Osteocyte (in vitro differentiated cells): ENCODE data around the gene KRTAP29-1. TPM values are rescaled to one million over a fixed set of nuclear protein-coding genes. Genes with fewer than 3 reads are reported as not detected.
"Not testable (repeated sequence)": the region's sequence is repeated elsewhere in the genome, so short reads cannot be mapped to it uniquely, and the experiment has no call there.

Source experiments
- DNase-seq: peaks from one replicate; pipeline ENCODE4 v3.0.0; 2021; ENCODE audit warnings: mixed read lengths; ENCODE audit not compliant: unreplicated experiment; ENCODE audit errors: extremely low spot score
- H3K27ac Mint-ChIP-seq: one replicate; pipeline ENCODE4 v1.8.0; 2021; ENCODE audit warnings: mild to moderate bottlenecking, mixed read lengths; ENCODE audit not compliant: unreplicated experiment
- H3K27me3 Mint-ChIP-seq: one replicate; pipeline ENCODE4 v1.8.0; 2021; ENCODE audit warnings: mixed read lengths; ENCODE audit not compliant: unreplicated experiment
- H3K36me3 Mint-ChIP-seq: one replicate; pipeline ENCODE4 v1.8.0; 2021; ENCODE audit warnings: mixed read lengths; ENCODE audit not compliant: unreplicated experiment
- H3K4me1 Mint-ChIP-seq: one replicate; pipeline ENCODE4 v1.8.0; 2021; ENCODE audit warnings: mixed read lengths; ENCODE audit not compliant: unreplicated experiment
- H3K4me3 Mint-ChIP-seq: one replicate; pipeline ENCODE4 v1.8.0; 2021; ENCODE audit warnings: mild to moderate bottlenecking, moderate library complexity, mixed read lengths; ENCODE audit not compliant: unreplicated experiment
- H3K9me3 Mint-ChIP-seq: one replicate; pipeline ENCODE4 v1.8.0; 2021; ENCODE audit warnings: mixed read lengths; ENCODE audit not compliant: unreplicated experiment
- total RNA-seq: library from RNA; stranded (reverse); gene quantifications from 2 replicates; pipeline ENCODE4 v1.2.1, GENCODE V29; 2021
- TF ChIP-seq, protein P1 (sequence below): fragments of 200-600 bp; sonication (generic); IDR thresholded peaks from 2 replicates; pipeline ENCODE4 v1.5.0; 2021; ENCODE audit warnings: antibody characterized with exemption, mild to moderate bottlenecking, moderate library complexity

Gene KRTAP29-1
- total RNA-seq, 1 donor from 2014 or later, result not detected

DNA sequence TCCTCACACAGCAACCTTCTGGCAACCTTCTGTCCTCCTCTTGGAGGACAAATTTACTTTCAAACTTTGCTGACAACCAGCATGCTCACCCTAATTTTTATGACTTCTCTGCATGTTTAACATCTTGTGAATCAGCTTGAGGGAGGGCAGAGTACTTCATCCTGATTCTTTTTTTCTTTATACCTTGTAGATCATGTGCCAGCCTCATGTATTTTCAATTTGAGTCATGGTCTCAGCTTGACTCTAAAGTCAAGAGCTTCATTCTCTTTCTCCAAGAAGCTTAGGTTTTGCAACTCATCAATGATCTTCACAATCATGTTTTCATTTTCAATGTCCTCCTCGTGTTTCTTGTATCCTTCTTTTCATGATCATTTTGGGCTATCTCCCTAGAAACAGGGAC is 30.8 kb downstream of the KRTAP29-1 start:
- Mint-ChIP-seq H3K27ac (no peak overlapping the region), H3K27me3 (peaks cover 2% of the 10 kb centered on the region), H3K9me3 (no peaks in the 10 kb centered on the region), H3K4me3 (no peak overlapping the region), H3K36me3 (no peaks in the 10 kb centered on the region), H3K4me1 (no peaks in the 10 kb centered on the region)
- no peak for DNase-seq
- TF ChIP-seq, protein P1, sequence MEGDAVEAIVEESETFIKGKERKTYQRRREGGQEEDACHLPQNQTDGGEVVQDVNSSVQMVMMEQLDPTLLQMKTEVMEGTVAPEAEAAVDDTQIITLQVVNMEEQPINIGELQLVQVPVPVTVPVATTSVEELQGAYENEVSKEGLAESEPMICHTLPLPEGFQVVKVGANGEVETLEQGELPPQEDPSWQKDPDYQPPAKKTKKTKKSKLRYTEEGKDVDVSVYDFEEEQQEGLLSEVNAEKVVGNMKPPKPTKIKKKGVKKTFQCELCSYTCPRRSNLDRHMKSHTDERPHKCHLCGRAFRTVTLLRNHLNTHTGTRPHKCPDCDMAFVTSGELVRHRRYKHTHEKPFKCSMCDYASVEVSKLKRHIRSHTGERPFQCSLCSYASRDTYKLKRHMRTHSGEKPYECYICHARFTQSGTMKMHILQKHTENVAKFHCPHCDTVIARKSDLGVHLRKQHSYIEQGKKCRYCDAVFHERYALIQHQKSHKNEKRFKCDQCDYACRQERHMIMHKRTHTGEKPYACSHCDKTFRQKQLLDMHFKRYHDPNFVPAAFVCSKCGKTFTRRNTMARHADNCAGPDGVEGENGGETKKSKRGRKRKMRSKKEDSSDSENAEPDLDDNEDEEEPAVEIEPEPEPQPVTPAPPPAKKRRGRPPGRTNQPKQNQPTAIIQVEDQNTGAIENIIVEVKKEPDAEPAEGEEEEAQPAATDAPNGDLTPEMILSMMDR, result no peak

DNA sequence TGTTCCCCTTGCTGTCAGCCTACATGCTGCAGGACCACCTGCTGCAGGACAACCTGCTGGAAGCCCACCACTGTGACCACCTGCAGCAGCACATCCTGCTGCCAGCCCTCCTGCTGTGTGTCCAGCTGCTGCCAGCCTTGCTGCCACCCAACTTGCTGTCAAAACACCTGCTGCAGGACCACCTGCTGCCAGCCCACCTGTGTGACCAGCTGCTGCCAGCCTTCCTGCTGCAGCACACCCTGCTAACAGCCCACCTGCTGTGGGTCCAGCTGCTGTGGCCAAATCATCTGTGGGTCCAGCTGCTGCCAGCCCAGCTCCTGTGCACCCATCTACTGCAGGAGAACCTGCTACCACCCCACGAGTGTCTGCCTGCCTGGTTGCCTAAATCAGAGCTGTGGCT is 31.3 kb downstream of the KRTAP29-1 start:
- DNase-seq, H3K27ac Mint-ChIP-seq, H3K4me3 Mint-ChIP-seq, H3K9me3 Mint-ChIP-seq, H3K4me1 Mint-ChIP-seq, H3K27me3 Mint-ChIP-seq, H3K36me3 Mint-ChIP-seq: not testable (repeated sequence)

GRCh38 chr17:41267711-41268110 is 34.9 kb downstream of the KRTAP29-1 start:
- H3K27me3 Mint-ChIP-seq, result no peaks in the 10 kb centered on the region
- no peak for DNase-seq
- no peak overlapping the region for H3K4me3 Mint-ChIP-seq
- H3K9me3 Mint-ChIP-seq, result no peaks in the 10 kb centered on the region
- TF ChIP-seq, protein P1, result no peak
- no peaks in the 10 kb centered on the region for H3K4me1 Mint-ChIP-seq
- no peaks in the 10 kb centered on the region for H3K36me3 Mint-ChIP-seq
- no peak overlapping the region for H3K27ac Mint-ChIP-seq

GRCh38 chr17:41265078-41265477 is 37.6 kb downstream of the KRTAP29-1 start, which contains the start of gene KRTAP9-6:
KRTAP9-6 (plus strand) TSS chr17:41265378; CDS start chr17:41265378, 0 bp downstream.
- Mint-ChIP-seq H3K27me3 (no peaks in the 10 kb centered on the region), H3K4me1 (no peaks in the 10 kb centered on the region), H3K27ac (no peak within 1 kb of the TSS), H3K4me3 (no peak within 1 kb of the TSS), H3K36me3 (no peaks in the 10 kb centered on the region), H3K9me3 (no peaks in the 10 kb centered on the region)
- TF ChIP-seq, protein P1, result no peak
- no peak for DNase-seq

- Mint-ChIP-seq H3K27me3 (no peaks in the 10 kb centered on the region), H3K9me3 (no peaks in the 10 kb centered on the region), H3K4me1 (no peaks in the 10 kb centered on the region), H3K36me3 (no peaks in the 10 kb centered on the region), H3K27ac (no peak overlapping the region), H3K4me3 (no peak overlapping the region)
- TF ChIP-seq, protein P1, result no peak
- DNase-seq, result no peak
These were observed 38.1 kb downstream of the KRTAP29-1 start for GRCh38 chr17:41264599-41264998.

DNA sequence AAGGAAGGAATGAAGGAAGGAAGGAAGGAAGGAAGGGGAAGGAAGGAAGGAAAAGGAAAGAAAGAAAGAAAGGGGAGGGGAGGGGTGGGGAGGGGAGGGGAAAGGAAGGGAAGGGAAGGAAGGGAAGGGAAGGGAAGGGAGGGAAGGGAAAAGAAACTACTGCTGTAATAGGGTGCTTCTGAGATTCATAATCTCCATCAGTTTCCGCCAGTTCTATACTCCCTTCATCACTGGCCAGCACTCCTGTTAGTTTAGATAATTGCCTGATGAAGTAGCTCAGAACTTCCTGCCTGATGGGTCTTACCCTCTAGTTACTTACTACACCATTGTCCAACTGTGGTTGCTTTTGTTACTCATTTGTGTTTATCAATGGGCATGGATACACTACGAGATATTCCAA is 39.4 kb downstream of the KRTAP29-1 start:
- peaks cover 3% of the 10 kb centered on the region for H3K4me1 Mint-ChIP-seq
- H3K4me3 Mint-ChIP-seq, result no peak overlapping the region
- H3K36me3 Mint-ChIP-seq, result no peaks in the 10 kb centered on the region
- H3K9me3 Mint-ChIP-seq, result no peaks in the 10 kb centered on the region
- TF ChIP-seq, protein P1, result no peak
- H3K27ac Mint-ChIP-seq, result no peak overlapping the region
- no peak for DNase-seq
- H3K27me3 Mint-ChIP-seq, result no peaks in the 10 kb centered on the region
